IPS-15b (cell line): ENCODE data around the gene ARID4B.
"Not testable (repeated sequence)": the region's sequence is repeated elsewhere in the genome, so short reads cannot be mapped to it uniquely, and the experiment has no call there.

ENCODE experiments used
- H3K27me3 ChIP-seq: one replicate; pipeline ENCODE4 v1.6.1; 2013; ENCODE audit warnings: low read length; ENCODE audit not compliant: control insufficient read depth, insufficient read depth
- H3K36me3 ChIP-seq: one replicate; pipeline ENCODE4 v1.6.1; 2013; ENCODE audit warnings: low read length; ENCODE audit not compliant: control insufficient read depth, insufficient read depth
- H3K4me1 ChIP-seq: one replicate; pipeline ENCODE4 v1.6.1; 2013; ENCODE audit warnings: mild to moderate bottlenecking, low read length; ENCODE audit not compliant: control insufficient read depth, insufficient read depth
- H3K4me3 ChIP-seq: one replicate; pipeline ENCODE4 v1.5.1; 2013; ENCODE audit warnings: low read depth, low read length
- H3K9ac ChIP-seq: one replicate; pipeline ENCODE4 v1.6.1; 2013; ENCODE audit warnings: low read depth, mild to moderate bottlenecking, low read length
- H3K9me3 ChIP-seq: one replicate; pipeline ENCODE4 v1.6.1; 2013; ENCODE audit warnings: mild to moderate bottlenecking, low read length; ENCODE audit not compliant: control insufficient read depth, insufficient read depth

The ARID4B gene

GRCh38 chr1:235290740-235291502 is 37.1 kb downstream of the ARID4B start:
- Histone ChIP-seq H3K9ac (no peak overlapping the region), H3K4me3 (no peak overlapping the region), H3K36me3 (no peaks in the 10 kb centered on the region), H3K27me3 (no peaks in the 10 kb centered on the region), H3K4me1 (no peaks in the 10 kb centered on the region), H3K9me3 (no peaks in the 10 kb centered on the region)

- Histone ChIP-seq H3K9me3 (no peaks in the 10 kb centered on the region), H3K36me3 (no peaks in the 10 kb centered on the region), H3K27me3 (no peaks in the 10 kb centered on the region), H3K4me1 (no peaks in the 10 kb centered on the region), H3K4me3 (no peak overlapping the region), H3K9ac (no peak overlapping the region)
These were observed 37.9 kb downstream of the ARID4B start for GRCh38 chr1:235289859-235290739.

GRCh38 chr1:235287208-235287882 is 40.6 kb downstream of the ARID4B start:
- Histone ChIP-seq H3K9ac (no peak overlapping the region), H3K4me3 (no peak overlapping the region), H3K27me3 (no peaks in the 10 kb centered on the region), H3K9me3 (no peaks in the 10 kb centered on the region), H3K36me3 (no peaks in the 10 kb centered on the region), H3K4me1 (no peaks in the 10 kb centered on the region)

- Histone ChIP-seq H3K9ac (no peak overlapping the region), H3K4me1 (no peaks in the 10 kb centered on the region), H3K36me3 (no peaks in the 10 kb centered on the region), H3K27me3 (no peaks in the 10 kb centered on the region), H3K9me3 (no peaks in the 10 kb centered on the region), H3K4me3 (no peak overlapping the region)
These were observed 41.3 kb downstream of the ARID4B start for GRCh38 chr1:235286667-235287066.

DNA sequence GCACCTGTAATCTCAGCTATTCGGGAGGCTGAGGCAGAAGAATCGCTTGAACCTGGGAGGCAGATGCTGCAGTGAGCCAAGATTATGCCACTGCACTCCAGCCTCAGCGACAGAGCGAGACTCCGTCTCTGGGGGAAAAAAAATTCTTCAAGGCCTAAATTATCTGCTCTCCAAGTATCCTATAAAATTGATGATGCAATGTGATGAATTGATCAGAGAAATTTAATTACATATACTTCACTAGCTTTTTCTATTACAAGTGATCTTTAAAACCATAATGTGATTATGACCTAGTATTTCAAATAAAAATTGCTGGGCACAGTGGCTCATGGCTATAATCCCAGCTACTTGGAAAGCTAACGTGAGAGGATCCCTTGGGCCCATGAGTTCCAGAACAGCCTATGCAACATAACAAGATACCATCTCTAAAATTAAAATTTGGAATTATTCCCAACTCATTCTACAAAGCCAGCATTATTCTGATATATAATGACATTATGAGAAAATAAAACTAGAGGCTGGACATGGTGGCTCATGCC is 43.7 kb downstream of the ARID4B start:
- H3K27me3 ChIP-seq, result no peaks in the 10 kb centered on the region
- H3K9me3 ChIP-seq, result no peaks in the 10 kb centered on the region
- H3K9ac ChIP-seq, result no peak overlapping the region
- H3K4me3 ChIP-seq, result no peak overlapping the region
- no peaks in the 10 kb centered on the region for H3K4me1 ChIP-seq
- no peaks in the 10 kb centered on the region for H3K36me3 ChIP-seq

DNA sequence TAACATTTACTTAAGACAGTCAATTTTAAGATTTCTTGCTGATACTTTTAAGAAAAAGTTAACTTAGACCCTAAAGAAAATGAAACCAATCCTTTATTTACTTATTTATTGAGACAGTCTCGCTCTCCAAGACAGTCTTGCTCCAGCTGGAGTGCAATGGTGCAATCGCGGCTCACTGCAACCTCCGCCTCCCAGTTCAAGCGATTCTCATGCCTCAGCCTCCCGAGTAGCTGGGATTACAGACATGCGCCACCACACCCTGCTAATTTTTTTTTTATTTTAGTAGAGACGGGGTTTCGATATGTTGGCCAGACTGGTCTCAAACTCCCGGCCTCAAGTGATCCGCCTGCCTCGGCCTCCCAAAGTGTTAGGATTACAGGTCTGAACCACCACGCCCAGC is 44.3 kb downstream of the ARID4B start:
- H3K9me3 ChIP-seq, H3K9ac ChIP-seq, H3K4me1 ChIP-seq: not testable (repeated sequence)

DNA sequence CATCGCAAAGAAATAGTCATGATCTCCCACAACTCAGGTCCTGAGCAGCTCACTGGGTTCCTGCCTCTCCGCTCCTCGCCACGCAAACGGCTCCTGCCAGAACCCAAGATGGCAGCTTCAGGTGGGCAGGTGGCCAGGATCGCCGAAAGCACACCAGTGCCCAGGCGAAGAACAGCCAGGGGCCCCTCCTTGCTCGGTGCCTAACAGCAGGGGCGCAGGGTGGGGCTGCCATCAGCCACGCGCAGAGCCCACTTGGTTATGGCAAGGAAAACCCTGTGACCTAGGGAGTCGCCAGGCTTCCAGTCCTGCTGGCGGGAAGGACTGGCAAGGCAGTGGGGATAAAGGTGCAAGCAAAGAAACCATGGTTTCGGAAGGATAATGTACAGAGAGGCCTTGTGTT is 47.5 kb downstream of the ARID4B start:
- H3K4me3 ChIP-seq, result no peak overlapping the region
- no peaks in the 10 kb centered on the region for H3K9me3 ChIP-seq
- H3K4me1 ChIP-seq, result peaks cover 3% of the 10 kb centered on the region
- no peaks in the 10 kb centered on the region for H3K36me3 ChIP-seq
- H3K27me3 ChIP-seq, result no peaks in the 10 kb centered on the region
- no peak overlapping the region for H3K9ac ChIP-seq

More for the DNA sequence above, 44.3 kb downstream of the ARID4B start:
- H3K4me3 ChIP-seq, H3K27me3 ChIP-seq, H3K36me3 ChIP-seq: not testable (repeated sequence)

GRCh38 chr1:235279694-235280093 is 48.3 kb downstream of the ARID4B start:
- H3K36me3 ChIP-seq, result no peaks in the 10 kb centered on the region
- H3K4me3 ChIP-seq, result no peak overlapping the region
- no peaks in the 10 kb centered on the region for H3K9me3 ChIP-seq
- no peaks in the 10 kb centered on the region for H3K27me3 ChIP-seq
- H3K4me1 ChIP-seq, result peaks cover 3% of the 10 kb centered on the region
- H3K9ac ChIP-seq, result no peak overlapping the region

GRCh38 chr1:235278915-235279292 is 49.1 kb downstream of the ARID4B start:
- Histone ChIP-seq H3K4me1 (peaks cover 3% of the 10 kb centered on the region), H3K27me3 (no peaks in the 10 kb centered on the region), H3K9me3 (no peaks in the 10 kb centered on the region), H3K9ac (no peak overlapping the region), H3K4me3 (no peak overlapping the region), H3K36me3 (no peaks in the 10 kb centered on the region)

GRCh38 chr1:235278233-235278914 is 49.6 kb downstream of the ARID4B start:
- Histone ChIP-seq H3K36me3 (no peaks in the 10 kb centered on the region), H3K4me3 (no peak overlapping the region), H3K9me3 (no peaks in the 10 kb centered on the region), H3K9ac (no peak overlapping the region), H3K4me1 (peaks cover 3% of the 10 kb centered on the region), H3K27me3 (no peaks in the 10 kb centered on the region)

DNA sequence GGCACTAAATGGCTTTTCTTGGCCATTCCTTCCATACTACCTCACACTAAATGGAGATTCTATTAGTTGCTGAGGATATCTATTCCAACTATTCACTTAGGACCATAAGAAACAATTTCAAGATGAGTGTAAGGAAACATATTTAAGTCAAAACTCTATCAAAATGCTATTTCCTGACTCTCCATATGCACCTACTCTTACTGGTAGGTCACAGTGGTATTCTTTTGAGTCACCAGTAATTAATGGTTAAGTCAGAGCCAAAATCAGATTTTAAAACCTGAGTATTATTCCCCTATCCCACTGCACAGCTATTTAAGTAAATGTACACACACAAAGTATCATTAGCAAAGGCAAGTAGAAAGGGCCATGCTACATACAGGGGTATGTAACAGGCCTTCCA is 50.3 kb downstream of the ARID4B start:
- no peaks in the 10 kb centered on the region for H3K9me3 ChIP-seq
- H3K4me3 ChIP-seq, result no peak overlapping the region
- no peaks in the 10 kb centered on the region for H3K27me3 ChIP-seq
- H3K9ac ChIP-seq, result no peak overlapping the region
- peaks cover 3% of the 10 kb centered on the region for H3K4me1 ChIP-seq
- H3K36me3 ChIP-seq, result no peaks in the 10 kb centered on the region
